Measurements from ENCODE around the gene LRP1B.

GRCh38 chr2:140696449-140696848 is 1434.4 kb downstream of the LRP1B start:
- TF ChIP-seq CTCF (IDR thresholded peaks at IDR 0.05; ENCODE audit: low read depth, low read length, poor library complexity, severe bottlenecking) (no peak), EZH2phosphoT487 (IDR thresholded peaks at IDR 0.05; ENCODE audit: borderline replicate concordance, low read length) (no peak)
